HCT116 (cell line): ENCODE results near the gene PDE8A. TPM values are rescaled to one million over a fixed set of nuclear protein-coding genes. Genes with fewer than 3 reads are reported as not detected.

Experiments
- ATAC-seq: fragments of 200-7000 bp; cut with Tn5 transposase; 2 replicates; pipeline ENCODE4 v1.9.1; 2020; ENCODE audit warnings: mild to moderate bottlenecking, moderate library complexity
- BruUV-seq: library from RNA; stranded (reverse); fragments of 400-500 nt; replicated peaks from 2 replicates; lab custom pipeline; 2021; lab: Mats Ljungman, UMichigan
- CTCF ChIA-PET: fragments of 300-600 bp; sonication (Branson Sonifier 250); formaldehyde crosslinking; loops from one replicate; lab custom pipeline; 2021; ENCODE audit warnings: antibody characterized with exemption; lab: Charles Lee
- POLR2A ChIA-PET: fragments of 300-600, 350-600 bp; sonication (Branson Sonifier 250); formaldehyde crosslinking; loops from one replicate; lab custom pipeline; 2021; ENCODE audit warnings: antibody characterized with exemption; lab: Charles Lee
- RAD21 ChIA-PET, 2 experiments: fragments of 300-600 bp; sonication (Branson Sonifier 250); formaldehyde crosslinking; loops; one replicate each; lab custom pipeline; 2023; ENCODE audit warnings: low total read pairs in 2 of 2; ENCODE audit not compliant: uncharacterized antibody in 2 of 2, unreplicated experiment in 2 of 2, low non-redundant PET in 1 of 2; lab: Charles Lee
- DNase-seq: peaks from one replicate; pipeline ENCODE4 v3.0.0-alpha.2; 2010; ENCODE audit warnings: low read depth, low spot score
- H2AFZ ChIP-seq: fragments of 200-600 bp; shearing (Covaris generic), sonication (generic); 2 replicates; pipeline ENCODE4 v1.6.1; 2017; ENCODE audit warnings: low read depth, mixed run types, mixed read lengths, antibody characterized with exemption, low read length; ENCODE audit not compliant: poor library complexity, severe bottlenecking
- H3K27ac ChIP-seq: 2 replicates; pipeline ENCODE4 v1.5.1; 2012; ENCODE audit warnings: low read depth, low read length
- H3K27me3 ChIP-seq: fragments of 200-600 bp; sonication (generic); 2 replicates; pipeline ENCODE4 v1.6.1; 2016; ENCODE audit warnings: mixed run types, low read length, mixed read lengths; ENCODE audit not compliant: insufficient read depth
- H3K36me3 ChIP-seq, 2 experiments: fragments of 200-500 bp in 1 of 2; fragments of 200-600 bp in 1 of 2; sonication (Bioruptor generic) in 1 of 2; sonication (generic) in 1 of 2; 2 replicates each; pipeline versions ENCODE4 v1.5.1 to v1.6.1; 2014 to 2016; ENCODE audit warnings: low read length in 2 of 2, inconsistent platforms in 1 of 2, mixed read lengths in 1 of 2, mixed run types in 1 of 2; ENCODE audit not compliant: insufficient read depth in 2 of 2, control insufficient read depth in 1 of 2
- H3K4me1 ChIP-seq, 2 experiments: fragments of 200-600 bp in 1 of 2; sonication (generic) in 1 of 2; 2 replicates each; pipeline versions ENCODE4 v1.5.1 to v1.6.1; 2012 to 2017; ENCODE audit warnings: low read length in 2 of 2, inconsistent platforms in 1 of 2, mild to moderate bottlenecking in 1 of 2, mixed read lengths in 1 of 2, mixed run types in 1 of 2, moderate library complexity in 1 of 2; ENCODE audit not compliant: insufficient read depth in 2 of 2, control insufficient read depth in 1 of 2
- H3K4me2 ChIP-seq: fragments of 200-600 bp; sonication (generic); 2 replicates; pipeline ENCODE4 v1.6.1; 2017; ENCODE audit warnings: mixed run types, low read length, mixed read lengths
- H3K4me3 ChIP-seq, 2 experiments: fragments of 200-600 bp in 1 of 2; sonication (generic) in 1 of 2; replicated peaks in 1 of 2; 2 replicates each; pipeline ENCODE4 v1.5.1; 2011 to 2016; ENCODE audit warnings: low read length in 2 of 2, control low read depth in 1 of 2, low read depth in 1 of 2, mild to moderate bottlenecking in 1 of 2, mixed read lengths in 1 of 2, mixed run types in 1 of 2
- H3K79me2 ChIP-seq: fragments of 200-600 bp; sonication (generic); 2 replicates; pipeline ENCODE4 v1.6.1; 2017; ENCODE audit warnings: mild to moderate bottlenecking, mixed run types, low read length, moderate library complexity, mixed read lengths; ENCODE audit not compliant: insufficient read depth
- H3K9ac ChIP-seq: fragments of 200-600 bp; sonication (generic); 2 replicates; pipeline ENCODE4 v1.6.1; 2016; ENCODE audit warnings: low read length, mixed read lengths
- H3K9me2 ChIP-seq: fragments of 200-600 bp; sonication (generic), shearing (Covaris generic); 2 replicates; pipeline ENCODE4 v1.6.1; 2017; ENCODE audit warnings: mixed run types, mild to moderate bottlenecking, moderate library complexity; ENCODE audit not compliant: insufficient read depth
- H3K9me3 ChIP-seq, 2 experiments: fragments of 200-500 bp in 1 of 2; fragments of 200-600 bp in 1 of 2; sonication (Bioruptor generic) in 1 of 2; sonication (generic) in 1 of 2; 2 replicates each; pipeline ENCODE4 v1.6.1; 2014 to 2017; ENCODE audit warnings: low read length in 2 of 2, mixed read lengths in 2 of 2, inconsistent platforms in 1 of 2, low read depth in 1 of 2, mild to moderate bottlenecking in 1 of 2, mixed run types in 1 of 2, moderate library complexity in 1 of 2; ENCODE audit not compliant: control insufficient read depth in 1 of 2, insufficient read depth in 1 of 2
- H4K20me1 ChIP-seq: fragments of 200-600 bp; sonication (generic), shearing (Covaris generic); 2 replicates; pipeline ENCODE4 v1.6.1; 2017; ENCODE audit warnings: mixed run types, mild to moderate bottlenecking, moderate library complexity; ENCODE audit not compliant: insufficient read depth
- ATF3 ChIP-seq: IDR thresholded peaks from 2 replicates; pipeline ENCODE4 v1.6.1; 2012
- CEBPB ChIP-seq: IDR thresholded peaks from 2 replicates; pipeline ENCODE4 v1.6.1; 2012; ENCODE audit warnings: low read depth
- CTCF ChIP-seq, 3 experiments: fragments of 200-600 bp in 1 of 3; sonication (generic) in 1 of 3; IDR thresholded peaks in 2 of 3; conservative IDR thresholded peaks in 1 of 3; 2 replicates each; pipeline ENCODE4 v1.5.1; 2012 to 2017; ENCODE audit warnings: low read depth in 2 of 3, low read length in 2 of 3, antibody characterized with exemption in 1 of 3, borderline replicate concordance in 1 of 3, control low read depth in 1 of 3, mild to moderate bottlenecking in 1 of 3, mixed read lengths in 1 of 3, mixed run types in 1 of 3, moderate library complexity in 1 of 3; ENCODE audit not compliant: insufficient read depth in 1 of 3
- EZH2 ChIP-seq: fragments of 200-600 bp; sonication (generic); IDR thresholded peaks from 2 replicates; pipeline ENCODE4 v1.6.1; 2017; ENCODE audit warnings: antibody characterized with exemption, mixed run types
- MAX ChIP-seq: IDR thresholded peaks from 2 replicates; pipeline ENCODE4 v1.6.1; 2012
- POLR2A ChIP-seq: IDR thresholded peaks from 2 replicates; pipeline ENCODE4 v1.7.0; 2011; ENCODE audit warnings: borderline replicate concordance; ENCODE audit not compliant: insufficient read depth, insufficient read length; ENCODE audit errors: extremely low read depth
- SIN3A ChIP-seq: IDR thresholded peaks from 2 replicates; pipeline ENCODE4 v1.6.1; 2012; ENCODE audit warnings: low read depth
- SP1 ChIP-seq: IDR thresholded peaks from 2 replicates; pipeline ENCODE4 v1.6.1; 2012; ENCODE audit warnings: low read depth
- SRF ChIP-seq: IDR thresholded peaks from 2 replicates; pipeline ENCODE4 v1.6.1; 2012; ENCODE audit warnings: low read depth
- YY1 ChIP-seq: IDR thresholded peaks from 2 replicates; pipeline ENCODE4 v1.6.1; 2011; ENCODE audit warnings: low read length, low read depth, moderate library complexity, mild to moderate bottlenecking; ENCODE audit not compliant: insufficient replicate concordance; ENCODE audit errors: extremely low read depth
- ZBTB33 ChIP-seq: IDR thresholded peaks from 2 replicates; pipeline ENCODE4 v1.6.1; 2011; ENCODE audit warnings: mild to moderate bottlenecking, low read length, moderate library complexity; ENCODE audit not compliant: insufficient replicate concordance; ENCODE audit errors: extremely low read depth
- intact Hi-C: fragments of 100-400 bp; cut with micrococcal nuclease; formaldehyde crosslinking; loops from 2 replicates; pipeline ENCODE4 v1.10.0; 2022
- total RNA-seq: library from RNA; stranded (reverse); gene quantifications from one replicate; pipeline ENCODE4 v1.2.1, GENCODE V29; 2021; ENCODE audit not compliant: unreplicated experiment

PDE8A gene
- total RNA-seq, 1 experiment from 2014 or later, result 37.8 TPM

- no peak overlapping the region for H3K27ac ChIP-seq
- RAD21 ChIA-PET, result no interaction called here
Measured at GRCh38 chr15:84950570-84951111, 31.0 kb upstream of the PDE8A start.

More at GRCh38 chr15:84950570-84951111, 31.0 kb upstream of the PDE8A start:
- no peak overlapping the region for H2AFZ ChIP-seq
- H3K4me1 ChIP-seq, result peaks cover 1 to 16% of the 10 kb centered on the region in 2 experiments; a peak in 3 of 4 replicates
- H3K4me2 ChIP-seq, result no peak overlapping the region
- TF ChIP-seq SRF (no peak), CTCF (IDR thresholded peaks at IDR 0.05 in 2 of 3, conservative IDR thresholded peaks at IDR 0.05 in 1 of 3; ENCODE audit: borderline replicate concordance in 1 of 3, insufficient read depth in 1 of 3, low read depth in 2 of 3, low read length in 2 of 3) (no peak), SP1 (no peak), MAX (no peak), ATF3 (no peak), ZBTB33 (no peak), YY1 (no peak), POLR2A (no peak), SIN3A (no peak), CEBPB (no peak), EZH2 (no peak)
- H3K9me2 ChIP-seq, result no peaks in the 10 kb centered on the region
- H3K4me3 ChIP-seq, result no peak overlapping the region
- no peaks in the 10 kb centered on the region for H3K9me3 ChIP-seq
- ChIA-PET POLR2A (no interaction called here), CTCF (no interaction called here)
- H3K9ac ChIP-seq, result no peak overlapping the region
- intact Hi-C loops, result no loop called here
- DNase-seq, result no peak
- no peak for ATAC-seq
- no peaks in the 10 kb centered on the region for H3K79me2 ChIP-seq
- H3K36me3 ChIP-seq, result no peaks in the 10 kb centered on the region
- no peaks in the 10 kb centered on the region for H3K27me3 ChIP-seq
- no peaks in the 10 kb centered on the region for H4K20me1 ChIP-seq
- BruUV-seq, result no TSS peak
